ENCODE data around the gene PLPPR2. TPM values are rescaled to one million over a fixed set of nuclear protein-coding genes. Genes with fewer than 3 reads are reported as not detected.

PLPPR2 gene
- total and polyA plus RNA-seq, 4 donors: 30.4 to 215 (median 107) TPM

DNA sequence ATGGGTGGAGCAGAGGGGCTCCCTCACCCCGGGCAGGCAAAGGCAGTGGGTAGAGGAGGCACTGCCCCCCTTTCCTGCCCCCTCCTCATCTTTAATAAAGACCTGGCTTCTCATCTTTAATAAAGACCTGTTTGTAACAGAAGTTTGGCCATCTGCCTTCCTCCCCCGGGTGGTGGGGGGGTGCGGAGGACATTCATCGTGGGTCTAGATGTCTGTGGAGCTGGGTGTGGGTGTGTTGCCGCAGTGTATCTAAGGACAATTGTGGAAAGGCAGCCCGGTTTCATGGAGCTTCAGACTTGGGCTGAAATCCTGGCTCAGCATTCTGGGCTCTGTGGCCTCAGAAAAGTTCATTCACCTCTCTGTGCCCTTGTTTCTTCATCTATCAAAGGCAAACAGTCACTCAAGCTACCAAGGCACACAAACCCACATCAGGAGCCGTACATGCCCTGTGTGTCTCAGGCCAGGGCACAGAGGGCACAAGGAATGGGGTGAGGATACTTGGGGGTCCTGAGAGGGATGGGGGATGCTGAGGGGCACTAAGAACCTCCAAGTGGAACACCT is 10.4 kb downstream of the PLPPR2 start:
- H3K27me3 ChIP-seq (ENCODE audit: control insufficient read depth, insufficient read depth, low read length): no peaks in the 10 kb centered on the region
- no peak overlapping the region for H3K27ac ChIP-seq (ENCODE audit: low read depth, low read length)
- 20% methylated on average over 2 of the region's 7 CpGs for WGBS (ENCODE audit: insufficient coverage)
- peaks cover 61% of the 10 kb centered on the region for H3K36me3 ChIP-seq (ENCODE audit: control insufficient read depth, insufficient read depth, low read length)
- DNase-seq (ENCODE audit: low read depth in 4 of 6, low spot score in 6 of 6): no peak
- no peak overlapping the region for H3K4me3 ChIP-seq (ENCODE audit: low read depth, low read length)
- peaks cover 21% of the 10 kb centered on the region for H3K4me1 ChIP-seq (ENCODE audit: control insufficient read depth, insufficient read depth, low read length)
- H3K9me3 ChIP-seq (ENCODE audit: control insufficient read depth, insufficient read depth, low read length): no peaks in the 10 kb centered on the region

DNA sequence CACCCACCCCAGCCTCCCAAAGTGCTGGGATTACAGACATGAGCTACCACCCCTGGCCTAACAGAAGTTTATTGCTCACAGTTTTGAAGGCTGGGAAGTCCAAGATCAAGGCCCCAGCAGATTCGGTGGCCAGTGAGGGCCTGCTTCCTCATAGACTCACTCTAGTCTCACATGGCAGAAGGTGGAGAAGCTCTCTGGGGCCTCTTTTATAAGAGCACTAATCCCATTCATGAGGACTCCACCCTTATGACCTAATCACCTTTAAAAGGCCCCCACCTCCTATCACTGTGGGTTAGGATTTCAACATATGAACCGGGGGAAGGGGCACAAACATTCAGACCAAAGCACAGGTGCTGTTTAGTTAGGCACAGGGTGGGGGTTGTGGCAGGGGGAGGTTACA is 12.3 kb downstream of the PLPPR2 start:
- DNase-seq (ENCODE audit: low read depth in 4 of 6, low spot score in 6 of 6): no peak
- peaks cover 17% of the 10 kb centered on the region for H3K4me1 ChIP-seq (ENCODE audit: control insufficient read depth, insufficient read depth, low read length)
- H3K4me3 ChIP-seq (ENCODE audit: low read depth, low read length): no peak overlapping the region
- WGBS (ENCODE audit: insufficient coverage): 83% methylated on average over 1 of the region's 2 CpGs
- H3K9me3 ChIP-seq (ENCODE audit: control insufficient read depth, insufficient read depth, low read length): no peaks in the 10 kb centered on the region
- H3K27ac ChIP-seq (ENCODE audit: low read depth, low read length): no peak overlapping the region
- no peaks in the 10 kb centered on the region for H3K27me3 ChIP-seq (ENCODE audit: control insufficient read depth, insufficient read depth, low read length)
- peaks cover 42% of the 10 kb centered on the region for H3K36me3 ChIP-seq (ENCODE audit: control insufficient read depth, insufficient read depth, low read length)

DNA sequence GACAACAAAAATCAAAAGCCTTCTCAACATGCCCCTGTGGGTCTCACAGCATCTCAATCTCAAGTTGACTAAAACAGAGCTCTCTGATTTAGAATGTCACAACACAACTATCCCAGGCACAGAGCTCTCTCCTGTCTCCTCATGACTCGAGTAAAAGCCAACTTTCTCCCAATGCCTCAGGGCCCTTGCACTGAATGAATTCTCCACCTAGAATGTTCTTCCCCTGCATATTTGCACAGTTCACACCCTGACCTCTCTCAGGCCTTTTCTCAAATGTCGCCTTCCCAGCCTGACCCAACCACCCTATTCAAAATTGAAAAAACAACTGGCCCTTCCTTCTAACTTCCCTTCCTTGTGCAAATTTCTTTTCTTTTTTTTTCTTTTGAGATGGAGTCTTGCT is 15.5 kb downstream of the PLPPR2 start:
- Histone ChIP-seq H3K4me3 (ENCODE audit: low read depth, low read length) (no peak overlapping the region), H3K9me3 (ENCODE audit: control insufficient read depth, insufficient read depth, low read length) (no peaks in the 10 kb centered on the region), H3K4me1 (ENCODE audit: control insufficient read depth, insufficient read depth, low read length) (peaks cover 29% of the 10 kb centered on the region), H3K27ac (ENCODE audit: low read depth, low read length) (no peak overlapping the region), H3K27me3 (ENCODE audit: control insufficient read depth, insufficient read depth, low read length) (no peaks in the 10 kb centered on the region), H3K36me3 (ENCODE audit: control insufficient read depth, insufficient read depth, low read length) (peaks cover 16% of the 10 kb centered on the region)
- DNase-seq (ENCODE audit: low read depth in 4 of 6, low spot score in 6 of 6): no peak
- 88% methylated on average over 2 of the region's 2 CpGs for WGBS (ENCODE audit: insufficient coverage)

DNA sequence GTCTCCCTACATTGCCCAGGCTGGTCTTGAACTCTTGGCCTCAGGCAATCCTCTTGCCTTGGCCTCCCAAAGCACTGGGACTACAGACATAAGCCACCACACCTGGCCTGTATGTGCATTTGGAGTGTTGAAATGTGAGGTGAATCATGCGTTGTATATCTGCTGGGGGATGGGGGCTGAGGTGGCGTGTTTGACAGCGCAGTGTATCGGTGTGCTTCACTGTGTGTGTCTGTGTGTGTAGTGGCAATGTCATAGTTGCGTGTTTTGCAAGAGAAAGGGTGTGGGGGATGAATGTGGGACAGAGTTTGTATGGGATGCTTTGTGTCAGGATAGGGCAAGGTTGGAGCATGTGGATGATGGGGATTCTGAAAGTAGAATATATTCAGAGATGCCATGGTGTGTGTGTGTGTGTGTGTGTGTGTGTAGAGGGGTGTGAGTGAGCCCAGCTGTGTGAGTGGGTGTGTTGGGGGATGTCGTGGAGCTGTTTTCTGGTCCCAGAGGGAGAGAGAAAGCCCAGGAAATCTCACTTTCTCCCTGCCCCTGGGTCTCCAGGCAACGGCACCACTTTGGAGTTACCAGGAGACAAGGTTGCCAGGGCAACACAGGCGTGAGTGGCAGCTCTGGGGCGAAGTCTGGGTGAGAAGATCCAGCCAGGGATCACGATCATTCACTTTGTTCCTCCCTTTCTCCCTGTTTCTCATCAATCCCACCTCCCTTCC is 18.1 kb downstream of the PLPPR2 start:
- Histone ChIP-seq H3K4me1 (ENCODE audit: control insufficient read depth, insufficient read depth, low read length) (peaks cover 36% of the 10 kb centered on the region), H3K36me3 (ENCODE audit: control insufficient read depth, insufficient read depth, low read length) (peaks cover 26% of the 10 kb centered on the region), H3K27ac (ENCODE audit: low read depth, low read length) (peak overlapping the region; percentile 100), H3K9me3 (ENCODE audit: control insufficient read depth, insufficient read depth, low read length) (no peaks in the 10 kb centered on the region), H3K4me3 (ENCODE audit: low read depth, low read length) (peak overlapping the region; percentile 95), H3K27me3 (ENCODE audit: control insufficient read depth, insufficient read depth, low read length) (no peaks in the 10 kb centered on the region)
- peak; percentile 61 to 97 (median 84) for DNase-seq (ENCODE audit: low read depth in 4 of 6, low spot score in 6 of 6)
- 15% methylated on average over 9 of the region's 10 CpGs for WGBS (ENCODE audit: insufficient coverage)

DNA sequence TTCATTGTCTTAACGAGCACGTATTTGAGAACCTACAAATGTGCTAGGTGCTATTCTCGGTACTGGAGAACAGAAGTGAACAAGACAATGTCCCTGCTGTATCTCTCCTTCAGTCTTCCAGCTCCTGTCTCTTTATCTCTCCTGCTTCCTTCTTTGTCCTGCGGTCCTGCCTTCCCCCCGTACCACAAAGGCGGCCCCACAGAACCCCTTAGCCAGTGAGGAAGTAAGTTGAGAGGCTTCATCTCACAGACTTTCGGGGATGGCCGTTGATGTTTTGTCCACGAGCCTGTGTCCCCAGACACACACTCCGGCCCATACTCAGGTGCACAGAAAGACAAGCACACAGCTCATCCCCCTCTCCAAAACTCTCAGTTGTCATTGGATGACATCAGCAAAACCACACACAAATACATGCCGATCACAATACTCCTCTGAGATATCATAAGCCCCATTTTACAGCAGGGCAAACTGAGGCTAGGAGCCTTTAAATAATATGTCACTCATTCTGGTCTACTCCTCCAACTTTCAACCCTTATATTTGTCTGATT is 18.7 kb downstream of the PLPPR2 start:
- WGBS (ENCODE audit: insufficient coverage): 20% methylated on average over 8 of the region's 11 CpGs
- peak overlapping the region; percentile 95 for H3K4me3 ChIP-seq (ENCODE audit: low read depth, low read length)
- peaks cover 29% of the 10 kb centered on the region for H3K36me3 ChIP-seq (ENCODE audit: control insufficient read depth, insufficient read depth, low read length)
- H3K9me3 ChIP-seq (ENCODE audit: control insufficient read depth, insufficient read depth, low read length): no peaks in the 10 kb centered on the region
- peak overlapping the region; percentile 100 for H3K27ac ChIP-seq (ENCODE audit: low read depth, low read length)
- no peak for DNase-seq (ENCODE audit: low read depth in 4 of 6, low spot score in 6 of 6)
- no peaks in the 10 kb centered on the region for H3K27me3 ChIP-seq (ENCODE audit: control insufficient read depth, insufficient read depth, low read length)
- peaks cover 38% of the 10 kb centered on the region for H3K4me1 ChIP-seq (ENCODE audit: control insufficient read depth, insufficient read depth, low read length)

DNA sequence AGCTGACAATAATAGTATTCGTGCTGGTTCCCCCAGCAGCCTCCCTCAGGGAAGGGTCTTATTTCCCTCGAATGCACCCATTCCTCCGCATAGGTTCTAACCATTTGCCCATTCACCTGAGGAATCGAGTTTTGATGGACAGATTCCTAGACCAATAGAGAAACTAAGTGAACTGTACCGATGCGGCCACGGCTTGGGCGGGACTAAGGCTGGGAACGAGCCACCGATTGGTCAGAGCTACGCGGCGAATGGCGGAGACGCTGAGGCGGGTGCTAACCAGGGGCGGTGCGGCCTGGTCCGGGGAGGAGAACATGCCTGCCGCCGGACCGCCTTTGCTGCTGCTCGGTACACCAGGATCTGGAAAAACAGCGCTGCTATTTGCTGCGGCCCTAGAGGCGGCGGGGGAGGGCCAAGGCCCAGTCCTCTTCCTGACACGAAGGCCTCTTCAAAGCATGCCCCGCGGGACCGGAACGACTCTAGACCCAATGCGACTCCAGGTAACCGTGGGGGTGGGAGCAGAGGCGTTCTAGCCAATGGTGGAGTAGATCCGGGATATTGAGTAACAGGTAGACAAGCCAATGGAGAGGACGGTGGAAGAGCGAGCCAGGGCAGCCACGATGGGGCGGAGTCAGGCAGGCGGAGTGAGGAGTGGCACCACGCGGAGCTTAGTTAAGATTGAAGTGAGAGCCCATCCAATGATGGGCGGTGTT is 19.4 kb downstream of the PLPPR2 start, which contains the start of gene SWSAP1:
Gene SWSAP1, plus strand, starts transcription at position 234 of the 710 bp plus-strand sequence. Its CDS starts 15 bp downstream, at position 249.
- Histone ChIP-seq H3K4me3 (ENCODE audit: low read depth, low read length) (peak within 1 kb of the TSS; percentile 95), H3K9me3 (ENCODE audit: control insufficient read depth, insufficient read depth, low read length) (no peaks in the 10 kb centered on the region), H3K4me1 (ENCODE audit: control insufficient read depth, insufficient read depth, low read length) (peaks cover 38% of the 10 kb centered on the region), H3K27ac (ENCODE audit: low read depth, low read length) (peak within 1 kb of the TSS; percentile 100), H3K36me3 (ENCODE audit: control insufficient read depth, insufficient read depth, low read length) (peaks cover 23% of the 10 kb centered on the region), H3K27me3 (ENCODE audit: control insufficient read depth, insufficient read depth, low read length) (no peaks in the 10 kb centered on the region)
- peak; percentile 99 to 100 (median 99) for DNase-seq (ENCODE audit: low read depth in 4 of 6, low spot score in 6 of 6)
- WGBS (ENCODE audit: insufficient coverage): under 1% methylated on average over 44 of the region's 44 CpGs

DNA sequence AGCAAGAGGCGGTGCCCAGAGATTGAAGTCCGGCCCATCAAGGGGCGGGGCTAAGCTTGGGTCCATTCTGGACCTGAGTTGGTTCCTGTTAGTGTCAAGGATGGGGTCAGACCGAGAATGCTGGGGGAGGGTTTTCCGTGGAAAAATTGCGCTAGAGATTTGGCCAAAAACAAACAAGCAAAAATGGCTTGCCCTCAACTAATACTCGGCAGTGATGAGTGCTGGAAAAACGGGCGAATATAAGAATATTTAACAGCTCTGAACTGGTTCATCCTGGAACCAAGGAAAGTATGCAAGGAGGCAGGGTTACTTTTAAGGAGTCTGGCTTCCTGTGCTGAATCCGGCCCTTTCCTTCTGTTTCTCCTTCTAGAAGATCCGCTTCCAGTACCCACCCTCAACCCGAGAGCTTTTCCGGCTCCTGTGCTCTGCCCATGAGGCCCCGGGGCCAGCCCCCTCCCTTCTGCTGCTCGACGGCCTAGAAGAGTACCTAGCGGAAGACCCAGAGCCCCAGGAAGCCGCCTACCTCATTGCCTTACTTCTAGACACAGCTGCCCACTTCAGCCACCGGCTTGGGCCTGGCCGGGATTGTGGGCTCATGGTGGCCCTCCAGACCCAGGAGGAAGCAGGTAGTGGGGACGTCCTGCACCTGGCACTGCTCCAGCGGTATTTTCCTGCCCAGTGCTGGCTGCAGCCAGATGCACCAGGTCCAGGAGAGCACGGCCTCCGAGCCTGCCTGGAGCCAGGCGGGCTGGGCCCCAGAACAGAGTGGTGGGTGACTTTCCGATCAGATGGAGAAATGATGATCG is 20.1 kb downstream of the PLPPR2 start:
- H3K36me3 ChIP-seq (ENCODE audit: control insufficient read depth, insufficient read depth, low read length): peaks cover 21% of the 10 kb centered on the region
- H3K4me1 ChIP-seq (ENCODE audit: control insufficient read depth, insufficient read depth, low read length): peaks cover 38% of the 10 kb centered on the region
- DNase-seq (ENCODE audit: low read depth in 4 of 6, low spot score in 6 of 6): no peak
- WGBS (ENCODE audit: insufficient coverage): 30% methylated on average over 22 of the region's 27 CpGs
- H3K27me3 ChIP-seq (ENCODE audit: control insufficient read depth, insufficient read depth, low read length): no peaks in the 10 kb centered on the region
- peak overlapping the region; percentile 95 for H3K4me3 ChIP-seq (ENCODE audit: low read depth, low read length)
- no peaks in the 10 kb centered on the region for H3K9me3 ChIP-seq (ENCODE audit: control insufficient read depth, insufficient read depth, low read length)
- H3K27ac ChIP-seq (ENCODE audit: low read depth, low read length): peak overlapping the region; percentile 100

DNA sequence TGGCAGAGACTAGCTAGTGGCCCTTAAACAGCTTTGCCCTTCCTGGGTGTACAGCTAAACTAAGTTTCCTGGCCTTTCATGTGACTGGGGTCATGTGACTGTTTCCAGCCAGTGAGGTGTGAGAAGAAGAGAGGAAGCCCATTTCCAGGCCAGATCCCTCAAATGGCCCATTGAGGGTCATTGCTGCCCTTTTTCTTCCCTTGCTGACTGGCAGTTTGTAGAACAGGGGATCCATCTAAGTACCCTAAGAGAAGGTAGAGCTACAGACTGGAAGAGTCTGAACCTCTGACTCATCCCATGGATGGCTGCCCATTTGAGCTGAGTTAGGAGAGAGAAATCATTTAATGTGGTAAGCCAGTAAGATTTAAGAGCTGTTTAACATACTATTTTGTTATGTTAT is 22.0 kb downstream of the PLPPR2 start:
- H3K4me1 ChIP-seq (ENCODE audit: control insufficient read depth, insufficient read depth, low read length): peaks cover 54% of the 10 kb centered on the region
- DNase-seq (ENCODE audit: low read depth in 4 of 6, low spot score in 6 of 6): no peak
- no peaks in the 10 kb centered on the region for H3K9me3 ChIP-seq (ENCODE audit: control insufficient read depth, insufficient read depth, low read length)
- H3K36me3 ChIP-seq (ENCODE audit: control insufficient read depth, insufficient read depth, low read length): peaks cover 21% of the 10 kb centered on the region
- H3K4me3 ChIP-seq (ENCODE audit: low read depth, low read length): no peak overlapping the region
- no peak overlapping the region for H3K27ac ChIP-seq (ENCODE audit: low read depth, low read length)
- H3K27me3 ChIP-seq (ENCODE audit: control insufficient read depth, insufficient read depth, low read length): peaks cover 10% of the 10 kb centered on the region

DNA sequence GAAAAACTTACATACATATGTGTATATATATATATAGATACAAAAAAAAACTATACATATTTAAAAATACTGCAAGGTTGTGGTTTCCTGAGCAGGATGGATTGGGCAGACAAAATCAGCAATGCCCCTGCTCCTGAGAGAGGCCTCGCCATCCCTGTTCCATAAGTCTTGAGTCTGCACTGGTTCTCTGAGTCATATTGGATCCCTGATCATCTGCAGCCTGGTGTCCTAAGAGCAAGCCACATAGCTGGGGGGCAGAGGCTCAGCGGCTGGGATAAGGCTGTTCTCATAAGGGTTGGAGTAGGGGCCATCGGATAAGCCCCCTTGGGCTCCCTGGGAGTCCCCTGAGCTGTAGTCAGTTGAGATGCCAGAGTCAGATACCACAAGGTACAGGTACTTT is 22.5 kb downstream of the PLPPR2 start:
- no peak for DNase-seq (ENCODE audit: low read depth in 4 of 6, low spot score in 6 of 6)
- peaks cover 57% of the 10 kb centered on the region for H3K4me1 ChIP-seq (ENCODE audit: control insufficient read depth, insufficient read depth, low read length)
- H3K4me3 ChIP-seq (ENCODE audit: low read depth, low read length): no peak overlapping the region
- no peak overlapping the region for H3K27ac ChIP-seq (ENCODE audit: low read depth, low read length)
- no peaks in the 10 kb centered on the region for H3K9me3 ChIP-seq (ENCODE audit: control insufficient read depth, insufficient read depth, low read length)
- peaks cover 14% of the 10 kb centered on the region for H3K27me3 ChIP-seq (ENCODE audit: control insufficient read depth, insufficient read depth, low read length)
- 100% methylated on average over 3 of the region's 3 CpGs for WGBS (ENCODE audit: insufficient coverage)
- H3K36me3 ChIP-seq (ENCODE audit: control insufficient read depth, insufficient read depth, low read length): peaks cover 21% of the 10 kb centered on the region

Data from spinal cord (tissue), 10 donors.